HepG2 (cell line): ENCODE data around the gene GUK1. TPM values are rescaled to one million over a fixed set of nuclear protein-coding genes. Genes with fewer than 3 reads are reported as not detected.
A peak's percentile ranks its signal among the peaks of the same experiment; 100 is the strongest.

Experiments used
- ARNT2 ChIP-seq: sonication (generic); formaldehyde crosslinking; IDR thresholded peaks from 2 replicates; pipeline ENCODE4 v1.8.0; 2022; ENCODE audit warnings: mild to moderate bottlenecking, low read depth, missing genetic modification reagents, moderate library complexity
- ATF6 ChIP-seq: sonication (generic); formaldehyde crosslinking; conservative IDR thresholded peaks from 2 replicates; pipeline ENCODE4 v1.4.0; 2020; ENCODE audit warnings: missing genetic modification reagents
- BRF2 ChIP-seq: sonication (generic); formaldehyde crosslinking; IDR thresholded peaks from 2 replicates; pipeline ENCODE4 v1.8.1; 2022; ENCODE audit warnings: mild to moderate bottlenecking, missing genetic modification reagents
- GMEB1 ChIP-seq: sonication (generic); formaldehyde crosslinking; IDR thresholded peaks from 2 replicates; pipeline ENCODE4 v1.5.1; 2020; ENCODE audit warnings: missing genetic modification reagents, mild to moderate bottlenecking, borderline replicate concordance
- MEIS1 ChIP-seq: sonication (generic); formaldehyde crosslinking; IDR thresholded peaks from 2 replicates; pipeline ENCODE4 v1.9.0; 2021; ENCODE audit warnings: mild to moderate bottlenecking, missing genetic modification reagents, moderate library complexity, borderline replicate concordance
- MIER2 ChIP-seq: IDR thresholded peaks from 2 replicates; pipeline ENCODE4 v1.6.1; 2016; ENCODE audit warnings: missing biosample characterization, missing genetic modification reagents
- MXD3 ChIP-seq: IDR thresholded peaks from 2 replicates; pipeline ENCODE4 v1.6.1; 2016; ENCODE audit warnings: mild to moderate bottlenecking, missing biosample characterization, missing genetic modification reagents
- PHF8 ChIP-seq: sonication (generic); formaldehyde crosslinking; IDR thresholded peaks from 2 replicates; pipeline ENCODE4 v1.5.0; 2020; ENCODE audit warnings: missing genetic modification reagents
- SNAPC4 ChIP-seq: sonication (generic); formaldehyde crosslinking; IDR thresholded peaks from 2 replicates; pipeline ENCODE4 v1.4.0; 2020; ENCODE audit warnings: mild to moderate bottlenecking, missing genetic modification reagents
- YEATS2 ChIP-seq: sonication (generic); formaldehyde crosslinking; IDR thresholded peaks from 2 replicates; pipeline ENCODE4 v1.4.0; 2020; ENCODE audit warnings: missing genetic modification reagents, borderline replicate concordance
- ZNF362 ChIP-seq: sonication (generic); formaldehyde crosslinking; IDR thresholded peaks from 2 replicates; pipeline ENCODE4 v1.4.0; 2020; ENCODE audit warnings: missing genetic modification reagents, mild to moderate bottlenecking, borderline replicate concordance
- ZNF572 ChIP-seq: sonication (generic); formaldehyde crosslinking; IDR thresholded peaks from 2 replicates; pipeline ENCODE4 v1.5.1; 2020; ENCODE audit warnings: mild to moderate bottlenecking, missing genetic modification reagents
- polyA plus RNA-seq, 8 experiments: library from polyadenylated mRNA; depleted of rRNA in 3 of 8; stranded (reverse) in 7 of 8; unstranded in 1 of 8; fragments of >200 nt; fragmentation: Illumina TruSeq in 4 of 8; extraction: Trizol in 4 of 8; gene quantifications; 2 replicates each; pipeline versions ENCODE4 v1.2.1 to v1.2.3, GENCODE V29; 2011 to 2016; ENCODE audit warnings: low read depth in 4 of 8, missing spikeins in 1 of 8, mixed read lengths in 1 of 8; ENCODE audit not compliant: insufficient read depth in 1 of 8
- total RNA-seq, 5 experiments: library from RNA; depleted of rRNA; stranded (reverse); fragments of >200 nt; fragmentation: Illumina TruSeq; extraction: Trizol; gene quantifications; 2 replicates each; pipeline ENCODE4 v1.2.3, GENCODE V29; 2016; ENCODE audit warnings: low read depth in 1 of 5

The GUK1 gene
- total and polyA plus RNA-seq, 2 of the 13 experiments (the other 11 are each of a cell fraction or from before 2014, with no cell fraction given): 116 to 154 TPM

GRCh38 chr1:228102791-228103620 lies 37.1 kb upstream of the GUK1 start, which contains the start of gene C1orf35 (continued):
- TF ChIP-seq SNAPC4: 0 out of 2 replicates have a peak, but pooled peaks have one; percentile 52
- TF ChIP-seq ARNT2 (CRISPR knock-in tag): peak; percentile 96
- no peak; the same call in 1 of the 2 replicates for TF ChIP-seq ZNF362
- peak; percentile 92 for TF ChIP-seq MXD3
- 0 out of 2 replicates have a peak, but pooled peaks have one; percentile 23 for TF ChIP-seq ZNF572
- peak; percentile 97 for TF ChIP-seq GMEB1
- TF ChIP-seq YEATS2 (CRISPR knock-in tag): peak; percentile 98
- TF ChIP-seq MEIS1: peak; percentile 52; the same call in 1 of the 2 replicates
- TF ChIP-seq MIER2: no peak
- no peak for TF ChIP-seq BRF2
- no peak for TF ChIP-seq ATF6 (CRISPR knock-in tag)
- peak; percentile 92 for TF ChIP-seq PHF8
